TTC549 (cell line): ENCODE data around the gene KRT83.
"Not testable (repeated sequence)": the region's sequence is repeated elsewhere in the genome, so short reads cannot be mapped to it uniquely, and the experiment has no call there.

Source experiments
- FAIRE-seq: peaks from 2 replicates; lab custom pipeline; 2012; peaks lifted over from hg19 to GRCh38; lab: Jason Lieb, UNC

KRT83 gene

DNA sequence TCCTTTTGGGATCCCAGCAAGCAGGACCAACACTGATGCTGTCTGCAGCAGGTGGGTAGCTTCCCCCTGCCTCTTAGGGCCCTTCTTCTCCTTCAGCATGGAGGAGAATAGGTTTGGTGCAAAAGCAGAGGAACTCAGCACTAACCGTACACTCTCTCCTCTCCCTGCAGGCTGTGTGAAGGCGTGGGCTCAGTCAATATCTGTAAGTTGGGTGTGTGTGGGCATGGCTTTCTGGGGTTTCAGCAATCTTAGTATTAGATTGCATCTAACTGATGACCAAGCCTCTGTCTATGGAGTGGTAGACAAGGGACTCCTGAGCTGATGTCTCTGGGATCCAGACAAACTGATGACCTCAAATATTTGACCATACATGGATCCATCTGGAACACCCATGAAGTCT is 31.8 kb upstream of the KRT83 start:
- FAIRE-seq = no peak

DNA sequence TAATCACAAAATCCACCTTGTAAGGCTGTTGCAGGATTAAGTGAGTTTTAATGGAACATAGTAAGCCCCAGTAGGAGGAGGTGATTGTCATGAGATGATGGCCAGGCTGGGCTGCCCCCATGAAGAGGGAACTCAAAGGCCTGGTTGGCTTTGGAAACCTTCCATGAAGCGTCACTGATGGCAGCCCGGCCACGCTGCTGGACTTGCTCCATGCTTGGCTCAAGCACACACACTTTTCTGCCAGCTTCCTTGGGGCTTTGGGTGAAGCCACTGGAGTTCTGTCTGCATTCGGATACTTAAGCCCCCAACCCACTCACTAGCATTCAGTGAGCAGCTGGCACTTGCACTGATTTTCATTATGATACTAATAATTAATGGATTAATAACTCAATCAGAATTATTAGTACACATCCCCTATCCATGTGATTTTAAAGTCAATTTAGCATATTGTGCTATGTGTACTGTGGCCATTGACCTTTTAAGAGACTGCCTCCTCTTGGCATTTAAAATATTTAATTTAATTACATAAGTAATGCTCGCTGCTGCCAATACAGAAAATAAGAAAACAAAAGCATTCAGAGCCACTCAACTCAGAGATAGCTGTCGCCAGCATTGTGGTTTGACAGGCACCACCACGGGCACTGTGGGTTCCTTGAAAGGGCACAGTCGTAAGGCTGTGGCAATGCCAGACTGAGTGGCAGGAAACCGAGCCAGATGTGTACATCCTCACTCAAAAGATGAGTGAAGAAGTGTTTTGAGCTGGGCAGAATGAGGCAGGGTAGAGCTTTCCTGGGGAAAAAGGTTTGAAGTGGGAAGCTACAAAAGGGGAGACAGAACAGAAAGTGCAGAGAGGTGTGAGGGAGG is 30.2 kb upstream of the KRT83 start:
- FAIRE-seq = no peak

DNA sequence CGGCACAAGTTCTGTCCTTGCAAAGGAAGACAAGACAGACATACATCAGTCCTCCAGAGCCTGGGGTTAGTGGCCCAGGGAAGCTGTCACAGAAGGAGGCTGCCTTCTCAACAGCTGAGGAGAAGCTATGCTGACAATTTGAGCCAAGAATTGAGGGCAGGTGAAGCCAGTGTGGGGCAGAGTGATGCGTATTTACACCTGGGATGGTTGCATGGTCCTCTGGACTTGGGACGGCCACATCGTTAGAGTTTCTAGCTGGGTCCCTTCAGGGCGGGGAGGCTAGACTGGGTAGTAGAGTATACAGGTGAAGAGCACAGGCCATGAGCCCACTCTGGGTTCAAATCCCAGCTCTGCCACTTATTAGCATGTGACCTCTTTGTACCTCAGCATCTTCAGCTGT is 29.6 kb upstream of the KRT83 start:
- no peak for FAIRE-seq

DNA sequence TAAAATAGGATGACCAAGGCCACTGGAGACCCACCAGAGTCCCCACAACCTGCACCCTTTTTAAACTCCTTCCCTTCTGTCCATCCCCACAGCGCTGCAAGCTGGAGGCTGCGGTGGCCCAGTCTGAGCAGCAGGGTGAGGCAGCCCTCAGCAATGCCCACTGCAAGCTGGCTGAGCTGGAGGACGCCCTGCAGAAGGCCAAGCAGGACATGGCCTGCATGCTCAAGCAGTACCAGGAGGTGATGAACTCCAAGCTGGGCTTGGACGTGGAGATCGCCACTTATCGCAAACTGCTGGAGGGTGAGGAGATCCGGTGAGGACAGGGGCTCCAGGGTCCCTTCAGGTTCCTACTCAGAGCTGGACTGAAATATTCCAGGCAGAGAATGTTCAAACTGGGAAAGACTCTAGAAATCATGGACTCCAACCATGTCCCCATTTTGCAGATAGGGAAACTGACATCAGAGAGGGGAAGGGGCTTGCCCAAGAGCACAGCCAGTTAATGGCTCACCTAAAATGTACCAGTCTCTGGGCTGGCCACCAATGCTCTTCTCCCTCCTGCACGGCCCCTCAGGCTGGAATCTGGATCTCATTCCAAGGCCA is 28.9 kb upstream of the KRT83 start:
- FAIRE-seq = no peak

DNA sequence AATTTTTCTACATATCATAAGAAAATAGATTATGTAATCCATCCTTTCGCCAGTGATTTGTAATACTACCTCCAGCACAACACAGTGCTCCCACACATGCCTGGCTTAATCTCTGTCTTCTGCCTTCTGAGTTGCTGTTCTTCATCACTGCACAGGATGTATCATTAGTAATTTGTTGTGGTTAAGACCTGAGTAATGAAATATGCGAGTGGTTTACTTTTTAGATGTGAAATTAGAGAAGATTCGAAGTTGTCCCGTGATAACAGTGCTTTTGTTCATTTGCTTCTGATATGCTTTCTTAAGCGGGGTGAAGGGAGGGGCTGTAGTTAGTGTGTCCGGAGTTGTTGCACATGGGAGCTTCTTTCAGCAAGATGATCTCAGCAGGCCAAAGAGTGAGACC is 28.0 kb upstream of the KRT83 start:
- no peak for FAIRE-seq

DNA sequence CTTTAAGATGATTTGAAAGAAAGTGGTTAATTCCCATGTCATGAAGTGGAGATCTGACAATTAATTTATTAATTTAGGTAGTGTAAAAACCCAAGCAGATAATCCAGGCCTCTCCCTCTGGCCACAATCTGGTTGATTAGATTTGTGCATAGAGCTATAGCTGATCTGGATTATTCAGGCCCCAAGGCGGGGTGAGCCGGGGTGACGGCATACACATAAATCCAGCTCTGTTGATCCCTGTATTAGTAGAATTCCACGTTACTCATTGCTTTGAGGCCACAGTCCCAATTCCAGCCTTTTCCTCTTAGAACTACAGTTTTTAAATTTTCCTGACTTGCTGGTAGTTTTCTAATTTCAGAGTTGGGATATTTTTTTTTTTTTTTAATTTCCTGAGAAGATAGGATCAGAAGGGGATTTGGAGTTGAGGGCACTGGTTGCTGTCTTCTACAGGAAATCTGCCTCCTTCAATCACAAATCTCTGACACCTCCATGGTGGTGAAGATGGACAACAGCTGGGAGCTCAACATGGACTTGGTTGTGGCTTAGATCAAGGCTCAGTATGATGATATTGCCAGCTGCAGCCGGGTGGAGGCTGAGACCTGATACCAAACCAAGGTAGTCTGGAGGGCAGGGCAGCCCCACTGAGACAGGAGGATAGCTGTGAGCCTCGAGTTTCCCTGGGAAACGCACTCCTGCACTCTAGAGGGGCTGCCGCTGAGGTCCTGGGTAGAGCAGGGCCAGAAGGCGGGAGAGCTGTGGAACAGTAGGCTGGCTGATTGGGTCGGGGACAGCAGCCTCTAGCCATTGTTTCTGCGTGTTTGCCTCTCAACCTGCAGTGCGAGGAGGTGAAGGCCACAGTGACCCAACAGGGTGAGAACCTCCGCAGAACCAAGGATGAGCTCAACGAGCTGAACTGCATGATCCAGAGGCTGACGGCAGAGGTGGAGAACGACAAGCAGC is 26.6 kb upstream of the KRT83 start:
- no peak for FAIRE-seq

DNA sequence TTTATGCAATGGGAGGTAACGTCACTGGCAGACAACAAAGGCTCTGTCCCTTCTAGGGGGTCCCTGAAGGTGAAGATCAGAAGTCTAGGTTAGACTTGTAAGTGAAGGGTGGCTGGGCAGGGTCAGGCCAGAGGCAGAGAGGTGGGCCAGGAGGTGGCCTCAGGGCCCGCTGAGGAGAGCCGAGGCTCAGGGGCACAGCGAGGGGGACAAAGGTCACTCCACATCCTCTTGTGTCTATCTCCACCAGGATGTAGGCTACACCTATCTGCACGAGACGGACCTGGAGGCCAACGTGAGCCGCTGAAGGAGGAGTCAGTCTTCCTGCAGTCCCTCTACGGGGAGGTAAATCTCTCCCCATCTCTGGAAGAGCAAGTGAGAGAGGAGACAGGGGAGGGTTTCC is 25.8 kb upstream of the KRT83 start:
- no peak for FAIRE-seq

DNA sequence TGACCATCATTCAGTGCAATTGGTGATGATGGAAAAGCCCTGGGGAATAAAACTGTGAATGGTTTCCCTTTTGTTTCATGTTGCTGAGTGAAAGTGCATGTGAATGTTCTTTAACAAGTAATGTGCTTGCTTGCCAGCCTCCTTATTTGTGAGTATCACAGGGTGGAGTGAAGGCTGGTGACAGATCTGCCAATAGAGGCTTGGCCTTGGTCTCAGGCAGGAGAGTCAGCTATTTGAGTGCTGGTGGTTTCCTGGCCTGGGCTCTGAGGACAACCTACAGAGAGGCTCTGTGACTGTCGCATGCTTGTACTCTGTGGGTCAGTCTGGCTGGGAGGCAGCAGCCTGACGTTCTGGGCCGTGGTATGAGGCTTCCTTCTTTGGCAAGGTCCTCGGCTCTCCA is 25.4 kb upstream of the KRT83 start:
- no peak for FAIRE-seq

DNA sequence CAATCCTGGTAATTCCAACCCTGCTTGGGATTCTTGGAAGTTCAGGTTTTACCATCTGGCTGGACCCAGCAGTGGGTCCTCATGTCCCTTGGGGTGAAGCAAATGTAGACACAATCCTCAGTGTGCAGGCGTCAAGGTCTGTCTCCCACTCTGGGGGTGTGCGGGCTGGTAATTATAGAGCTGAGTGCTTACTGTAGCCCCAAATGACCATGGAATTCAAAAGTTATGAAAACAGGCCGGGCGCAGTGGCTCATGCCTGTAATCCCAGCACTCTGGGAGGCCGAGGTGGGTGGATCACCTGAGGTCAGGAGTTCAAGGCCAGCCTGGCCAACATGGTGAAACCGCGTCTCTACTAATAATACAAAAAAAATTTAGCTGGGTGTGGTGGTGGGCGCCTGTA is 23.8 kb upstream of the KRT83 start:
- FAIRE-seq = not testable (repeated sequence)

DNA sequence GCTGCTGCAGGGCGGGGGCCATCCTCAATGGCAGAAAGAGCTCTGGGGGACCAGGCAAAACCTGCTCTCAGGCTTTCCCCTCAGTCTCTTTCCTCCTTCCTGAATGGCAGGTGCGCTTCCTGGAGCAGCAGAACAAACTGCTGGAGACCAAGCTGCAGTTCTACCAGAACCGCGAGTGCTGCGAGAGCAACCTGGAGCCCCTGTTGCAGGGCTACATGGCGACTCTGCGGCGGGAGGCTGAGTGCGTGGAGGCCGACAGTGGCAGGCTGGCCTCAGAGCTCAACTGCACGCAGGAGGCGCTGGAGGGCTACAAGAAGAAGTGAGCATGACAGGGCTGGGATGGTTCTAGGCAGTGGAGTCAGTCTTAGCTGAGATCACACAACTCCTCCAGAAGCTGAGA is 22.9 kb upstream of the KRT83 start:
- no peak for FAIRE-seq

DNA sequence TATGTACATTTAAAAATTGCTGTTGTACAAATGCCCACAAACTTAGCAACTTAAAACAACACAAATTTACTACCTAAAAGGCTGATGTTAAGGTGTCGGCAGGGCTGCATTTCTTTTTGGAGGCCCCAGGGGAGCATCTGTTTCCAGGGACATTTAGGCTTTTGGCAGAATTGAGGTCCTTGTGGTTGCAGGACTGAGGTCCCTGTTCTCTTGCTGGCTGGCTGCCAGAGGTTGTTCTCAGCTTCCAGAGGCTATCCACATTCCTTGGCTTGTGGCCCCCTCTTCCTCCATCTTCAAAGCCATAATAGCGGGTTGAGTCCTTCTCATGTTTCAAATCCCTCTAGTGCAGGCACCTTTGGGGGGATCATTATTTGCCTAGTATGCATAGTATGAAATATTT is 22.4 kb upstream of the KRT83 start:
- FAIRE-seq = no peak

DNA sequence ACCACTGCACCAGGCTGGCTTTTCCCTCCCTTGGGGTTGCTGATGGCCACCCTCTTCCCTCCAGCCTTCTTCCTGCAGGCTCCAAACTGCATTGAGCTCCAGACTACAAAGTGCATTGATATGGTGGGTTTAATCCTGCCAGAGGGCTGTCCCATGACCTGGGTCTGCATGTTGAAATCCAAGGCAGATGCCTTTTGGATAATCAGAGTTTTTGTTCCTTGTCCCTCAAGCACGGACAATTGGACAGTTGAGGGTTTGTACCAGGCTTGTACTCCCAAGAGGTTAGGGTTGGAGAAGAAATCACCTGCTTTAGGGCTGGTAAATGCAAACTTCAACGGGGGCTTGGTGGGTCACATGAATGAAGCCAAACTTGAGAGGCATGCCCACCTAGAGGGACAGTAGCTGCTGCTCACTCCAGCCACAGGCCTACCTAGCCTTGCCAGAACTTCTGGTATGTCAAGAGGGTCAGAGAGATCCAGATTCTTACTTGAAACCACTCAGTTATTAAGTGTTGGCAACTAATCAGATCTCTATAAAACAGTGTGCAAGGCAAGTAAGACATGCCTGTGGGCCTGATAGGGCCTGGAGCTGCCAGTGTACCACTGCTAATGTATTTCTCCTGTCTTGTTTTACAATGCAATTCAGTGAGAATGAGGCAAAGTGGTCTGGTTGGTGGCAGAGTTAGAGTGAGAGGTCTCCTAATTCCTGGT is 21.7 kb upstream of the KRT83 start:
- FAIRE-seq = no peak

DNA sequence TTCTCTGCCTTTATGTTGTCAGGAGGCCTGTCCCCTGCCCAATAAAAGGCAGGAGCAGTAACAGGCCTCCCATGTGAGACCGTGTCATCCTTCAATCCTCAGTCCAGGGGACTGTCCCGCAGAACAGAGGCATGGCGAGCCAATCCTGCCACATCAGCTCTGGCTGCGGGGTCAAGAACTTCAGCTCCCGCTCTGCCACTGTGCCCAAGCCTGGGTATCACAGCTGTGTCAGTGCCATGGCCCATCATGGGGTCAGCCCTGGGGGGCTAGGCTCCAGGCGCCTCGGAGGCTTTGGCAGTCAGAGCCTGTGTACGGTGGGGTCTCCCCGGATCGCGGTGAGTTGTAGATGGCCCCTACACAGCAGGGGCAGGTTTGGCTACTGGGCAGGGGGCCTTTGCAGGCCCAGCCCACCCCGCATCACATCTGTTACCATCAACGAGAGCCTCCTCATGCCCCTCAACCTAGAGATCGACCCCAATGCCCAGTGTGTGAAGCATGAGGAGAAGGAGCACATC is 19.9 kb upstream of the KRT83 start:
- FAIRE-seq = no peak

DNA sequence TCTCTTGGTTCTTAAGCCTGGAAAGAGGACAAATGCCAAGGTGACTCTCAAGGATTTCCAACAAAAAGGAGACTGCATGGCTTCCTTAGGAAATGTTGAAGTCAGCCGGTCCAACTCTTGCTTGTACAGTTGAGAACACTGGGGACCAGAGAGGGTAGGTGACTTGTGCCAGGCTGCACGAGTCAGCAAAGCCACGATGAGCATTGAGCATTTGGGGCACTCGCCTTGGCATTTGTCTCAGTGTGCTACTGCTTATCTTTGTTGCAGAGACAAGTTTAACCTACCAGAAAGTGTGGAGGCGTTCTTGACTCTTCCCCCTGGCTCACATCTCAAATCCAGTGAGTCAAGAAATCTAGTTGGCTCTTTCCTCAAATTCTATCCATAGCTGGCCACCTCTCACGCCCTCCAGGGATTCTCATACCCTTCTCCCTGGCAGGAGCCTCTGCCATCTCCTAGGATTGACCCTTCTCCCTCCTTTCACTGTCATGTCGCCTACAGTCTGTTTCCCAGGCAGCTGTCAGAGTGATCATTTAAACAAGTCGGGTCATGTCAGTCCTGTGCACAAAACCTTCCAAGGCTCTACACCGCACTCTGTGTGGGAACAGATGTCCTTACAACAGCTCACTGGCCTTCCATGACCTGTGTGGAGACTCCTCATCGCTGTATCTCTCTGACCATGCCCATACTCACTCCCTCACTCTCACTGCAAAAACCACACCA is 17.2 kb upstream of the KRT83 start:
- FAIRE-seq = no peak

DNA sequence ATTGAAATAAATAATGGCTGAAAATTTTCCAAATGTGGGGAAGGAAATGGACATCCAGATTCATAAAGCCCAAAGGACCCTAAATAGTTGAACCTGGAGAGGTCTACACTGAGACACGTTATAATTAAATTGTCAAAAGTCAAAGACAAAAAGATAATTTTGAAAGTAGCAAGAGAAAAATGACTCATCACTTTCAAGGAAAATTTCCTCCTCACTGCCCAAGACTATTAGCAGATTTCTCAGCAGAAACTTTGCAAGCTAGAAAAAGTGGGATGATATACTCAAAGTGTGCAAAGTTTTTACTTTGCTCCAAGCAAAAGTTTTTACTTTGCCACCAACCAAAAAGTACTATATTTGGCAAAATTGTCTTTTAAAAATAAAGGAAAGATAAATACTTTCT is 15.9 kb upstream of the KRT83 start:
- no peak for FAIRE-seq

DNA sequence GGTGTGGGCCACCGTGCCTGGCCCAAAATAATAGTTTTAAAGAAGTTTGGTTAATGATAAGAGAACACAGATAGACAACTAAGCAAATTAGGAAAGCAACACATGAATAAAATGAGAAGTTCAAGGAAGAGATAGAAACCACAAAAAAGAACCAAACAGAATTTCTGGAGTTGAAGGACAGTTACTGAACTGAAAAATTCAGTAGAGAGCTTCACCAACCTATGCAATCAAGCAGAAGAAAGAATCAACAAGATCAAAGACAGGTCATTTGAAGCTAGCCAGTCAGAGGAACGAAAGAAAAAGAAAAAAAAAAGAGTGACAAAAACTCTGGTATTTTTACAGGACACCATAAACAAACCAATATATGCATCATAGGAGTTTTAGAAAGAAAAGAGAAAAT is 15.4 kb upstream of the KRT83 start:
- FAIRE-seq = no peak

DNA sequence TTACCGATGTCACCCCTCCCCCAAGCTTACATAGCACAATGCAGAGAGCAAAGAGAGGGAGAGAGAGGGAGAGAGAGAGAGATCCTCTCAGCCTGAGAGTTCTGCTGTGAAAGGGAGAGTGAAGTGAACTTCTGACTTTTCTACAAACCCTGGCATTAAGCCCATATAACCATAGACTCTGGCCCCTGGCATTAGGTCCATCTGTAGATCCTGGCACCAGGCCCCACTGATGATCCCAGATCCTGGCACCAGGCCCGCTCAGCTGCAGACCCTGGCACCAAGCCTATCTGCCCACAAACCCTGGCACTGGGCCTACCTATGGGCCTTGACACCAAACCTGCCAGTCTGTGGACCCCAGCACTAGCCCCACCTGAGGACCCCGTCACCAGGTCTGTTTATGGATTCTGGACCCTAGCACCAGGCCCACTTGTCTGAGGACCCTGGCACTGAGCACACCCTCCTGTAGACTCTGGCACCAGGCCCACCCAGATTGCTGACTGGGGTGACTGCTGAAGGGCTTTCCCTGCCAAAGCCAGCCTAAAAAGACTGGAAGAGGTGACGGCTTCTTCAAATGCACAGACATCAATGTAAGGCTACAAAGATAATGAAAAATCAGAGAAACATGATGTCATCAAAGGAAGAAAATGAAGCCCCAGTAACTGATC is 14.5 kb upstream of the KRT83 start:
- no peak for FAIRE-seq

DNA sequence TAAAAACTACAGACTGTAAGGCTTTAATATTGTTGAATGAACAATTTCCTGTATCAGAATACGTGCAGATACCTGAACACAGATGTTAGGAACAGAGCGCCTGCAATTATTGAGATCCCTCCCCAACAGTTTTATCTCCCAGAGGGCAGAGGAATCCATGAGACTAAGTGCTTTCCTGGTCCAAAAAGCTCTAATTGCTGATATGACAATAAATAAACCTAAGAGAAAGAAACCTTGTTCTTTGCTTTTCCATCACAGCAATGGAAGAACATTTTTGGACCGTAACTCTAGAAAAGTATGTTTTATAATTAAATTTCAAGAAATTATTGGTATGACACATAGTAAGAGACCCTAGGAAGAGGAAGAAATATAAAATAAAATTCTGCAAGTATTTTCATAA is 13.0 kb upstream of the KRT83 start:
- FAIRE-seq = no peak

DNA sequence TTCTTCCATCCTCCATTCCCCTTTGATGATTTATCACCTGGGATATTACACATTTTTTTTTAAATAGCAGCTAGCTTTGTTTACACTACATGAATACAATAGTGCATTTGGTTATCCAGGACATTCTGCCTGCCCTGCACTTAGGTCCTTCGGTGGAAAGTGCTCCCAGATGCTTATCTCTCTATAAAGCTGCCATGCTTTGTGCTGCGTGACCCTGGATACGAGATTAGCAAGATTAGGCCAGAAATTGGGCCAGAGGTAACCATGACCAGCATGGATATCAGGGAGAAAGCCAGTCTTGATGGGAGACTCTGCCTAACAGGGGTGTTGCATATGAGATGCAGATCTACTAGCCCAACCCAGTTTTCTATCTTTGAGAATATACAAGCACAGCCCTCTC is 12.1 kb upstream of the KRT83 start:
- FAIRE-seq = no peak

DNA sequence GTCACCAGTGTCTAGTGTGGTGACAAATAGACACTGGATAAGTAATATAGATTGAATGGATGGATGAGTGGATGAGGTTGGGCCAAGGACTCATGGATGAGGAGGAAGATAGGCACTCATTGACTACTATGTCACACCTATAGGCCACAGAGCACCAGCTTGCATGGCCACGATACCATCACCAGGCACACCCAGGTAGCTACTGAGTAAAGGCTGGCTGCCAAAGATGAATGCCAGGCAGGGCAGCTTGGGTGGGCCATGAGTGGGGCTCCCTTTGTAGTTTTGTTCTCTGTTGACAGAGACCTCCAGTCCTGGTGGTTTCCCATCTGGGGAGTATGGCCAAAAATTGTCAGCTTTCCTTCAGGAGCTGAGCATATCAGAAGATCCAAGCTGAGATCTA is 11.2 kb upstream of the KRT83 start:
- no peak for FAIRE-seq

DNA sequence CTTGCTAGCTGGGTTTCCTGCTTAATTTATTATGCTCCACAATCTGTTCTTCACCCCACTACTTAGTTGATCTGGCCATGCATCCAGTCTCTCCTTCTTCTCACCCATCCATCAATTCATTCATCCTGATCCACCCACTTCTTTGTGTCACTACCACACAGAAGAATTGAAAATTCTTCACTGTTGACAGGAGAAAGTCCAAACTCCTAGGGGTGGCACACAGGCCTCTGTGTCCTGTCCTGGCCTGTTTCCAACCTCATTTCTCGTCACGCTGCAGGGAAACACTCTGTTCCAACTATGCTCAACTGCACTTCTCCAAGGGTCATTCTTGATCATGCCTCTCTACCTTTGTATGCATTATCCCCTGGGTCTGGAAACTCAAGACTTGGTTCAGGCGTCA is 10.6 kb upstream of the KRT83 start:
- no peak for FAIRE-seq
